Pulmonary artery endothelial cell (primary cell): ENCODE measurements around the gene SRSF7. TPM values are rescaled to one million over a fixed set of nuclear protein-coding genes. Genes with fewer than 3 reads are reported as not detected.
"Not testable (repeated sequence)": the region's sequence is repeated elsewhere in the genome, so short reads cannot be mapped to it uniquely, and the experiment has no call there.

ENCODE experiments used
- DNase-seq: peaks from one replicate; pipeline ENCODE4 v3.0.0-alpha.2; 2011; ENCODE audit warnings: low read depth, low spot score
- total RNA-seq: library from RNA; depleted of rRNA; stranded (reverse); fragments of >200 nt; gene quantifications from 2 replicates; pipeline ENCODE4 v1.2.3, GENCODE V29; 2014

The SRSF7 gene
- total RNA-seq, 1 donor from 2014 or later: 181 TPM

GRCh38 chr2:38754506-38754905, 3.3 kb upstream of the SRSF7 start:
- DNase-seq: no peak

- no peak for DNase-seq
These were observed 2.9 kb upstream of the SRSF7 start for GRCh38 chr2:38754049-38754448.

- no peak for DNase-seq
These were observed 642 bp upstream of the SRSF7 start for GRCh38 chr2:38751596-38752410.

GRCh38 chr2:38750011-38750890, 910 bp downstream of the SRSF7 start:
- no peak for DNase-seq

GRCh38 chr2:38748943-38749804, 2.0 kb downstream of the SRSF7 start:
- DNase-seq: no peak

GRCh38 chr2:38748391-38748790, 2.8 kb downstream of the SRSF7 start:
- no peak for DNase-seq

GRCh38 chr2:38747819-38748218, 3.3 kb downstream of the SRSF7 start:
- DNase-seq: no peak

GRCh38 chr2:38747007-38747424, 4.1 kb downstream of the SRSF7 start:
- DNase-seq: no peak

GRCh38 chr2:38745267-38745666, 5.9 kb downstream of the SRSF7 start:
- no peak for DNase-seq

- DNase-seq: no peak
These were observed 6.8 kb downstream of the SRSF7 start for GRCh38 chr2:38744399-38744780.

GRCh38 chr2:38743672-38744398, 7.3 kb downstream of the SRSF7 start:
- no peak for DNase-seq

GRCh38 chr2:38742797-38743559, 8.2 kb downstream of the SRSF7 start:
- no peak for DNase-seq

- no peak for DNase-seq
These were observed 10.1 kb downstream of the SRSF7 start for GRCh38 chr2:38740851-38741731.

- no peak for DNase-seq
These were observed 11.6 kb downstream of the SRSF7 start for GRCh38 chr2:38739524-38739923.

- no peak for DNase-seq
These were observed 13.2 kb downstream of the SRSF7 start for GRCh38 chr2:38737925-38738324.

GRCh38 chr2:38737000-38737698, 14.0 kb downstream of the SRSF7 start:
- DNase-seq: not testable (repeated sequence)

- no peak for DNase-seq
These were observed 15.2 kb downstream of the SRSF7 start for GRCh38 chr2:38735999-38736320.

- DNase-seq: no peak
These were observed 16.7 kb downstream of the SRSF7 start for GRCh38 chr2:38734299-38735058.
